AG04450 (cell line): ENCODE data around the gene SCMH1. TPM values are rescaled to one million over a fixed set of nuclear protein-coding genes. Genes with fewer than 3 reads are reported as not detected.
"Not testable (repeated sequence)": the region's sequence is repeated elsewhere in the genome, so short reads cannot be mapped to it uniquely, and the experiment has no call there.

ENCODE experiments used
- CTCF ChIA-PET: fragments of 300-600, 350-600 bp; formaldehyde crosslinking; extraction: SDS; loops from one replicate; lab custom pipeline; 2022; ENCODE audit warnings: antibody characterized with exemption, inconsistent platforms; lab: Charles Lee
- POLR2A ChIA-PET: fragments of 350-600 bp; formaldehyde crosslinking; extraction: SDS; loops from one replicate; lab custom pipeline; 2021; ENCODE audit warnings: antibody characterized with exemption, inconsistent platforms; lab: Yijun Ruan, JAX
- DNase-seq: peaks from one replicate; pipeline ENCODE4 v3.0.0-alpha.2; 2011; ENCODE audit warnings: low read depth, low spot score
- H3K27ac ChIP-seq: one replicate; pipeline ENCODE4 v1.5.1; 2012; ENCODE audit warnings: low read depth, low read length, control low read depth
- H3K27me3 ChIP-seq: one replicate; pipeline ENCODE4 v1.6.0; 2012; ENCODE audit warnings: low read length; ENCODE audit not compliant: control insufficient read depth, insufficient read depth
- H3K4me3 ChIP-seq: 2 replicates; pipeline ENCODE4 v1.5.1; 2011; ENCODE audit warnings: mild to moderate bottlenecking, low read depth, low read length, control low read depth
- H3K9me3 ChIP-seq: 2 replicates; pipeline ENCODE4 v1.5.1; 2012; ENCODE audit warnings: low read length; ENCODE audit not compliant: control insufficient read depth, insufficient read depth
- CTCF ChIP-seq: IDR thresholded peaks from 2 replicates; pipeline ENCODE4 v1.5.1; 2011; ENCODE audit warnings: low read depth, low read length, control low read depth, inconsistent platforms
- polyA plus RNA-seq: library from polyadenylated mRNA; depleted of rRNA; stranded (reverse); fragments of >200 nt; gene quantifications from 2 replicates; pipeline ENCODE4 v1.2.3, GENCODE V29; 2011

Gene SCMH1
- polyA plus RNA-seq, 1 experiment, result 32.1 TPM

- no peak overlapping the region for H3K27ac ChIP-seq
- no peak for TF ChIP-seq CTCF
- no peak overlapping the region for H3K4me3 ChIP-seq
- no peaks in the 10 kb centered on the region for H3K27me3 ChIP-seq
- DNase-seq, result no peak
- CTCF ChIA-PET, result interaction anchor here (0.5 to 2.4 kb wide), 5 partner anchors 9 to 118 kb away, joined by 4 to 9 read pairs (median 4); no protein-coding TSS in a partner anchor
- H3K9me3 ChIP-seq, result no peaks in the 10 kb centered on the region
- POLR2A ChIA-PET, result no interaction called here
Observed at GRCh38 chr1:41122148-41122547, 120.0 kb downstream of the SCMH1 start.

GRCh38 chr1:41118645-41119044 lies 123.5 kb downstream of the SCMH1 start:
- Histone ChIP-seq H3K9me3 (no peaks in the 10 kb centered on the region), H3K27ac (no peak overlapping the region), H3K4me3 (no peak overlapping the region), H3K27me3 (no peaks in the 10 kb centered on the region)
- TF ChIP-seq CTCF, result no peak
- CTCF ChIA-PET, result no interaction called here
- POLR2A ChIA-PET, result no interaction called here
- DNase-seq, result no peak

- H3K27ac ChIP-seq, POLR2A ChIA-PET, DNase-seq, H3K27me3 ChIP-seq, H3K9me3 ChIP-seq, H3K4me3 ChIP-seq, CTCF ChIA-PET: not testable (repeated sequence)
Observed at GRCh38 chr1:41117241-41117640, 124.9 kb downstream of the SCMH1 start.

- no peak for TF ChIP-seq CTCF
- Histone ChIP-seq H3K27ac (no peak overlapping the region), H3K9me3 (no peaks in the 10 kb centered on the region), H3K27me3 (no peaks in the 10 kb centered on the region), H3K4me3 (no peak overlapping the region)
- no peak for DNase-seq
- ChIA-PET POLR2A (no interaction called here), CTCF (interaction anchor here (3.0 kb wide), 1 partner anchor 13 kb away, joined by 20 read pairs; no protein-coding TSS in a partner anchor)
Observed at GRCh38 chr1:41110736-41111135, 131.4 kb downstream of the SCMH1 start.

- H3K9me3 ChIP-seq, result no peaks in the 10 kb centered on the region
- CTCF ChIA-PET, result interaction anchor here (3.0 kb wide), 1 partner anchor 13 kb away, joined by 20 read pairs; no protein-coding TSS in a partner anchor
- no peak overlapping the region for H3K4me3 ChIP-seq
- H3K27ac ChIP-seq, result no peak overlapping the region
- no peak for TF ChIP-seq CTCF
- POLR2A ChIA-PET, result no interaction called here
- H3K27me3 ChIP-seq, result no peaks in the 10 kb centered on the region
- no peak for DNase-seq
Observed at GRCh38 chr1:41110286-41110685, 131.8 kb downstream of the SCMH1 start.
